ENCODE results near the gene ZCCHC3. TPM values are rescaled to one million over a fixed set of nuclear protein-coding genes. Genes with fewer than 3 reads are reported as not detected.

The ZCCHC3 gene
- total and polyA plus RNA-seq, 2 experiments from 2014 or later, result 4.1 to 14.8 TPM

GRCh38 chr20:343107-343506 is 45.7 kb downstream of the ZCCHC3 start:
- no peaks in the 10 kb centered on the region for H3K4me1 ChIP-seq (ENCODE audit: insufficient read depth)
- H3K27ac ChIP-seq, result no peak overlapping the region
- in situ Hi-C loops (cut with MboI), result no loop called here
- no peak overlapping the region for H3K4me2 ChIP-seq (ENCODE audit: unreplicated experiment)
- no peak for DNase-seq
- no peaks in the 10 kb centered on the region for H4K20me1 ChIP-seq (ENCODE audit: insufficient read depth)
- H3K36me3 ChIP-seq (ENCODE audit: low read depth), result no peaks in the 10 kb centered on the region
- H3K79me2 ChIP-seq (ENCODE audit: insufficient read depth), result no peaks in the 10 kb centered on the region; the same call in 1 of the 2 replicates
- H3K9ac ChIP-seq, result no peak overlapping the region
- TF ChIP-seq EZH2 (IDR thresholded peaks at IDR 0.05; ENCODE audit: insufficient read depth, poor library complexity, severe bottlenecking) (no peak), EZH2phosphoT487 (IDR thresholded peaks at IDR 0.05; ENCODE audit: insufficient read depth, low read depth) (no peak)
- H3K4me3 ChIP-seq, result no peak overlapping the region
- no peaks in the 10 kb centered on the region for H3K27me3 ChIP-seq (replicated peaks; ENCODE audit: insufficient read depth)
- H3F3A ChIP-seq (ENCODE audit: insufficient read depth), result peaks cover 19% of the 10 kb centered on the region
- H2AFZ ChIP-seq, result no peak overlapping the region
- H3K9me2 ChIP-seq (ENCODE audit: insufficient read depth), result no peaks in the 10 kb centered on the region
- H3K9me3 ChIP-seq (ENCODE audit: low read depth), result no peaks in the 10 kb centered on the region

- H3K79me2 ChIP-seq (ENCODE audit: insufficient read depth), result peaks cover 8% of the 10 kb centered on the region
- peak overlapping the region; percentile 87 for H3K9ac ChIP-seq
- peak overlapping the region; percentile 86 for H3K4me2 ChIP-seq (ENCODE audit: unreplicated experiment)
- H3K36me3 ChIP-seq (ENCODE audit: low read depth), result peaks cover 5% of the 10 kb centered on the region; the same call in 1 of the 2 replicates
- TF ChIP-seq EZH2phosphoT487 (IDR thresholded peaks at IDR 0.05; ENCODE audit: insufficient read depth, low read depth) (no peak), EZH2 (IDR thresholded peaks at IDR 0.05; ENCODE audit: insufficient read depth, poor library complexity, severe bottlenecking) (no peak)
- no peaks in the 10 kb centered on the region for H3K4me1 ChIP-seq (ENCODE audit: insufficient read depth)
- peaks cover 19% of the 10 kb centered on the region for H3F3A ChIP-seq (ENCODE audit: insufficient read depth)
- peak overlapping the region; percentile 86 for H3K4me3 ChIP-seq
- peak overlapping the region; percentile 92 for H2AFZ ChIP-seq
- WGBS, 2 experiments (ENCODE audit: low coverage in 1 of 2, low lambda C conversion rate in 2 of 2, missing lambda C conversion rate in 2 of 2), result 56 to 57% methylated on average over 9 of the region's 9 CpGs
- H3K9me2 ChIP-seq (ENCODE audit: insufficient read depth), result no peaks in the 10 kb centered on the region
- peak overlapping the region; percentile 84 for H3K27ac ChIP-seq
- H3K9me3 ChIP-seq (ENCODE audit: low read depth), result no peaks in the 10 kb centered on the region
- in situ Hi-C loops (cut with MboI), result no loop called here
- H4K20me1 ChIP-seq (ENCODE audit: insufficient read depth), result no peaks in the 10 kb centered on the region
- no peak for DNase-seq
- H3K27me3 ChIP-seq (replicated peaks; ENCODE audit: insufficient read depth), result no peaks in the 10 kb centered on the region
Measured at GRCh38 chr20:346033-346639, 48.8 kb downstream of the ZCCHC3 start.

GRCh38 chr20:346640-347316 is 49.4 kb downstream of the ZCCHC3 start, which contains the start of gene NRSN2:
TSS of gene NRSN2 (plus strand) at chr20:347111. CDS start at chr20:349644, 2,533 bp downstream.
- H3K4me3 ChIP-seq, result peak within 1 kb of the TSS; percentile 86
- in situ Hi-C loops (cut with MboI), result no loop called here
- H3K79me2 ChIP-seq (ENCODE audit: insufficient read depth), result peaks cover 8% of the 10 kb centered on the region
- WGBS, 2 experiments (ENCODE audit: low coverage in 1 of 2, low lambda C conversion rate in 2 of 2, missing lambda C conversion rate in 2 of 2), result 1% methylated on average over 16 to 41 of the region's 50 CpGs
- no peaks in the 10 kb centered on the region for H3K9me3 ChIP-seq (ENCODE audit: low read depth)
- TF ChIP-seq EZH2phosphoT487 (IDR thresholded peaks at IDR 0.05; ENCODE audit: insufficient read depth, low read depth) (no peak), EZH2 (IDR thresholded peaks at IDR 0.05; ENCODE audit: insufficient read depth, poor library complexity, severe bottlenecking) (no peak)
- H3K27me3 ChIP-seq (replicated peaks; ENCODE audit: insufficient read depth), result no peaks in the 10 kb centered on the region
- peaks cover 16% of the 10 kb centered on the region for H3F3A ChIP-seq (ENCODE audit: insufficient read depth)
- H2AFZ ChIP-seq, result peak within 1 kb of the TSS; percentile 92
- peak within 1 kb of the TSS; percentile 87 for H3K9ac ChIP-seq
- no peaks in the 10 kb centered on the region for H4K20me1 ChIP-seq (ENCODE audit: insufficient read depth)
- peaks cover 5% of the 10 kb centered on the region; the same call in 1 of the 2 replicates for H3K36me3 ChIP-seq (ENCODE audit: low read depth)
- H3K27ac ChIP-seq, result peak within 1 kb of the TSS; percentile 84
- H3K4me2 ChIP-seq (ENCODE audit: unreplicated experiment), result peak within 1 kb of the TSS; percentile 86
- peak; percentile 83 for DNase-seq
- H3K4me1 ChIP-seq (ENCODE audit: insufficient read depth), result no peaks in the 10 kb centered on the region
- no peaks in the 10 kb centered on the region for H3K9me2 ChIP-seq (ENCODE audit: insufficient read depth)

GRCh38 chr20:347317-347639 is 49.9 kb downstream of the ZCCHC3 start:
- peak overlapping the region; percentile 86 for H3K4me3 ChIP-seq
- peaks cover 11% of the 10 kb centered on the region for H3F3A ChIP-seq (ENCODE audit: insufficient read depth)
- H4K20me1 ChIP-seq (ENCODE audit: insufficient read depth), result no peaks in the 10 kb centered on the region
- no peaks in the 10 kb centered on the region for H3K27me3 ChIP-seq (replicated peaks; ENCODE audit: insufficient read depth)
- no peaks in the 10 kb centered on the region for H3K9me3 ChIP-seq (ENCODE audit: low read depth)
- H3K4me1 ChIP-seq (ENCODE audit: insufficient read depth), result no peaks in the 10 kb centered on the region
- no peak for TF ChIP-seq EZH2 (IDR thresholded peaks at IDR 0.05; ENCODE audit: insufficient read depth, poor library complexity, severe bottlenecking)
- no peak for TF ChIP-seq EZH2phosphoT487 (IDR thresholded peaks at IDR 0.05; ENCODE audit: insufficient read depth, low read depth)
- H2AFZ ChIP-seq, result peak overlapping the region; percentile 92
- H3K36me3 ChIP-seq (ENCODE audit: low read depth), result peaks cover 5% of the 10 kb centered on the region; the same call in 1 of the 2 replicates
- peaks cover 8% of the 10 kb centered on the region for H3K79me2 ChIP-seq (ENCODE audit: insufficient read depth)
- H3K9me2 ChIP-seq (ENCODE audit: insufficient read depth), result no peaks in the 10 kb centered on the region
- H3K9ac ChIP-seq, result peak overlapping the region; percentile 87
- H3K27ac ChIP-seq, result peak overlapping the region; percentile 84
- in situ Hi-C loops (cut with MboI), result no loop called here
- DNase-seq, result no peak
- WGBS, 2 experiments (ENCODE audit: low coverage in 1 of 2, low lambda C conversion rate in 2 of 2, missing lambda C conversion rate in 2 of 2), result 3 to 5% methylated on average over 4 to 19 of the region's 19 CpGs
- H3K4me2 ChIP-seq (ENCODE audit: unreplicated experiment), result peak overlapping the region; percentile 86
